Fibroblast of skin of abdomen (primary cell): ENCODE results near the gene VTI1A.

Experiments used
- DNase-seq: peaks from one replicate; pipeline ENCODE4 v3.0.0-alpha.2; 2013

The VTI1A gene

GRCh38 chr10:112687647-112688046 is 240.6 kb downstream of the VTI1A start:
- peak; percentile 39 for DNase-seq

DNA sequence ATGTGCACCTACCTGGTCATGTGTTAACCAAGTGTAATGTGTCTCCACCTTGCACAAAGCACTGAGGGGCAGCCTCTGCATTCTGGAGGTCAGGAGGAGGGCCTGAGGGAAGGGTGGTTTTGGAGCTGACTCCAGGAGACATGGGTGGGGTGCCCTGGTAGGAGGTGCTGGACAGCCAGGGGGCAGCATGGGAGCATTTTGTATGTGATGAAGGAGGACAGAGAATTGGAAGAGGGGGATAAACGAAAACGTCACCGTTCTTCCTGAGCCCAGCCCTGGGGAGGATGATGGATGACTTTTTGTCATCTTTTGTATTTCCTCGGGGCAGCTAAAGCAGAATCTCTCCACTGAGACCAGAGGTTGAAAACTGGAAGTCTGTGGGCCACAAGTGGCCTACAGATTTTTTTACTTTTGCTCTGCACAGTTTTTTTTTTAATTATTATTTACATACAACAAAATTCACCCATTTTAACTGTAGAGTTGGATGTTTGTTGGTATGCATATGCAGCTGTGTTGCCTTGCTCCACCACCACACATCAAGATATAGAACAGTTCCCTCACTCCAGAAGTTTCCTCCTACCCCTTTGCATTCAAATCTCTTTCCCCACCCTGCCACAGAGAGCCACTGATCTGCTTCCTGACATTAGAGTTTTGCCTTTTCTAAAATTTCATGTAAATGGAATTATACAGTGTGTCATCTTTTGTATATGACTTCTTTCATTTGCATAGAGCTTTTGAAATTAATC is 242.5 kb downstream of the VTI1A start:
- no peak for DNase-seq

GRCh38 chr10:112695539-112695938 is 248.5 kb downstream of the VTI1A start:
- no peak for DNase-seq

GRCh38 chr10:112696592-112696991 is 249.6 kb downstream of the VTI1A start:
- DNase-seq, result no peak

- DNase-seq, result no peak
Measured at GRCh38 chr10:112698133-112698817, 251.3 kb downstream of the VTI1A start.

DNA sequence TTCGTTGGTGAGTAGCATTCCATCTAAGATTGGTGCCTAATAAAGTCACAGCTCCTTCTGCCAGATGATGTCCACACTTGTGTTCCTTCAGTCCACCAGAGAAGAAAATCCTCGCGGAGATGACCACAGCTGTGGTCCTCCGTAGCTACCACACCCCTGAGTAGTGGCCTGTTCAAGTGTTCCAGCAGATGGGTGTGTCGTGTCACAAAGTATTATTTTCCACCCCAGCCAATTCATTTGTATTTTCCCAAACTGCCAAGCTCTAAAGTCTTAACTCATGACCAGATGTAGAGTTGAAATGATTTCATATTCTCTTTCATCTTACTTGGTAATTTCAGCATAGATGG is 251.8 kb downstream of the VTI1A start:
- no peak for DNase-seq

DNA sequence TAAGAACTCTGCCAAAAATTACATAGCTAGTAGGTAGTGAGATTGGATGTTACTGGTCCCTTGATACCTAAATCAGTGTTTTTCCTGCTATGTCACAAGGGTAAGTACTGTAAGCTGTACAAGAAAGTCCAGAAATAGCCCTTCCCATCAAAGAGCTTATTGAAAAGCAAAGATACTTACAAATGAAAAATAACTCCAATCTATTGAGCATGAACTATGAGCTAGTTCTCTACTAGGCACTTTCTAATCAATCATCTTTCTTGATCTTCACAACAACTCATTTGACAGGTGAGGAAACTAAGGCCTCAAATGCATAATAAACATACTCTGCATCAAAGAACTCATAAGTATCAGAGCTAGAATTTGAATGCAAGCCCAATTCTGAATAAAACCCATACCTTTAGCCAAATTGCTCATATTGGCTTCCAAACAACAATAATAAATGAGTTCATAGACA is 253.2 kb downstream of the VTI1A start:
- no peak for DNase-seq

- no peak for DNase-seq
Measured at GRCh38 chr10:112701211-112701877, 254.3 kb downstream of the VTI1A start.

GRCh38 chr10:112701878-112702255 is 254.9 kb downstream of the VTI1A start:
- DNase-seq, result no peak

GRCh38 chr10:112706577-112706976 is 259.6 kb downstream of the VTI1A start:
- DNase-seq, result no peak

GRCh38 chr10:112708461-112708860 is 261.4 kb downstream of the VTI1A start:
- no peak for DNase-seq

DNA sequence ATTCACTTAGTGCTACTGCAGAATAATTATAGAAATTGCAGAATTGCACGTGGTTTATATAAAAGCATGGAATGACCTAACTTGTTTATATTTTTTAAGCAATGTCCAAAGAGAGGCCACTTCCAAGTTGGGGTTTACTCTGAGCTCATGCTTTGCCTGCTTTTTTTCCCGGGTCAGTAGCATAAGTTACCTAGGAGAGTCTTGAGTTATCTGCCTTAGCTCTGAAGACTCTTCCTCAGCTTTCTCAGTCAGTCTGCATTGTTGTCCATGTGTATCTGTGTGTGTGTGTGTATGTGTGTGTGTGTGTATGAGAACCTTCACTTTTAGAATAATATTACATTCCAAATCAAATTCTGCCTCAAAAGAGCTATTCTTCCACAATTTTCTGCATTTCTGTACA is 263.5 kb downstream of the VTI1A start:
- DNase-seq, result no peak

- no peak for DNase-seq
Measured at GRCh38 chr10:112711366-112711765, 264.4 kb downstream of the VTI1A start.

DNA sequence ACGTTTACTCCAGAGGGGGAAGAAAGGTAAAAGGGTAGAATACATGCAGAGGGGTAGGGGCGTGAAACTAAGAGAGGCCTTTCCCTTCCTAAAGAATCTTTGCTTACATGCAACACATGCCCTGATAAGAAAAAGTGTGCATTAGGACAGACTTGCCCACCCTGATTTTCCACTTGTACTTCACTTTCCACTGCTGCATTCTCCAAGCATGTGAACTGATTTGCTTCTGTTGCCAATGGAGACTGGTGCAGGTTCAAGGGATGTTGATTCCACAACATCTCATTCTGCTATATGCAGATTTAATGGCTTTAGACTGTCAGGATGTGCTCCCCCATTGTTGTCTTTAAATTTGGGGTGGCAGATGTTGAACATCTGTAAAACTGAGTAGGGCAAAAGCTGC is 265.5 kb downstream of the VTI1A start:
- DNase-seq, result no peak

DNA sequence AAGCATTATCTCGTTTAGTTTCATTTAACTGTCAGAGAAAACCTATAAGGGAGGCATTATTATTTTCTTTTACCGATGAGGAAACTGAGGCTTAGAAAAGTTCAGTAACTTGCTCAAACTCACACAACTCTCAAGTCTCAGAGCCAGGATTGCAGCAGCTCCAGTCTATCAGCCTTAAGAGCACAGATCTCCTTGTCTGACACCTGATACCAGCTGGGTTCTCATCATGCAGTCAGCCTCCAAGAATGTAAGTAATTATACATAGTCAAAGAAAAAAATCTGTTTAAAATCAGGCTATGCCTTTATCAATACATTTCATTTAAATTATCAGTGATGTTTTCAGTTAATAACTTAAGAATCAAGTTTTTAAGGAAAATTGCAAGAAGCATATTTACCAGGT is 266.4 kb downstream of the VTI1A start:
- DNase-seq, result peak; percentile 39

GRCh38 chr10:112715581-112715980 is 268.6 kb downstream of the VTI1A start:
- no peak for DNase-seq

DNA sequence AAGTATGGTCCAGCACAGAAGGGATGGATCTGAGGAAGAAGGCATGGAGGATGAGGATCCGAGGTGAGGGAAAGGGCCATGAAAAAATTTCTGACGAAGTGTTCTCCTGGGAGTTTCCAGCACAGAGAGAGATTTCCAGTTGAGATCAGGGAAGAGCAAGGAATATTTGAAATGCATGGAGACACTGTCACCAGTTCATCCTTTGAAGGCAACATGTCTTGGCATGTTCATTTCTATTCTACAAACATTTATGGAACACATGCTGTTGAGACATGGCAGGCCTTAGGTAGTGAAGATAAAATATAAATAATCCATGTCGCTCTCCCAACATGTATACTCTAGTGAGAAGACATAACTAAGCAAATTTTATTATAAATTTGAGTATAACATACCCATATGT is 269.1 kb downstream of the VTI1A start:
- DNase-seq, result no peak

DNA sequence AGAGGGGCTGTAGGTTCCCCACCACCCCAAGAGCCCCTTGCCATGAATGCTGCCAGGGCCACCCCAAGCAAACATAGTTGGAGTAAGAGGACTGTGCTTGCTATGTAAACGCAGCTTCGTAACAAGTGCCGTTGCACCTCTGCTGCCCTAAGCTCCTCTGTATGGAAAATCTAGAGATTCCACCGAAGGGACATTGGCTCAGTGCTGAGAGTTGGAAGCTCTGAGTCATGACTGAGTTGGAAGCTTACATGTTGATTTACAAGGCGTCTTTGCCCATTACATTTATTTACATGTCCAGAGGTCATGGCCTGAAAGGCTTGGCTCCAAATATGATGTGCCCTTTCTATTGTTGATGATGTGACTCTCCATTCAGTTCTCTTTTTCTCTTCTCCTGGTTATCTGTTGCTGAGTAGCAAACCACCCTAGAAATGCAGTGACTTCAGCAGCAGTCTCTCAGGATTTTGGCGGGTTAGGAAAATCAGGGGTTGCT is 270.0 kb downstream of the VTI1A start:
- peak; percentile 14 for DNase-seq

DNA sequence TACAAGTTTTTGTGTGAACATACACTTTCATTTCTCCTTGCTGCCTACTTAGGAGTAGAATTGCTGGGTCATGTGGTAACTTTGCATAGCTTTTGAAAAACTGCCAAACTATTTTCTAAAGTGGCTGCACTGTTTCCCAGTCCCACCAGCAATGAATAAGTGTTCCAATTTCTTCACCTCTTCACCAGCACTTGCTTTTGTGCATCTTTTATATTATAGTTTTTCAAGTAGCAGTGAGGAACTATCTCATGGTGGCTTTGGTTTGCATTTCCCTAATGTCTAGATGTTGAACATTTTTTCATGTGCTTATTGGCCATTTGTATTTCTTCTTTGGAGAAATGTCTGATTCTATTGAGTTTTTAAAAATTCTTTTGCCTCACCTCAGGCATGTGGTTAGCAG is 273.2 kb downstream of the VTI1A start:
- no peak for DNase-seq

DNA sequence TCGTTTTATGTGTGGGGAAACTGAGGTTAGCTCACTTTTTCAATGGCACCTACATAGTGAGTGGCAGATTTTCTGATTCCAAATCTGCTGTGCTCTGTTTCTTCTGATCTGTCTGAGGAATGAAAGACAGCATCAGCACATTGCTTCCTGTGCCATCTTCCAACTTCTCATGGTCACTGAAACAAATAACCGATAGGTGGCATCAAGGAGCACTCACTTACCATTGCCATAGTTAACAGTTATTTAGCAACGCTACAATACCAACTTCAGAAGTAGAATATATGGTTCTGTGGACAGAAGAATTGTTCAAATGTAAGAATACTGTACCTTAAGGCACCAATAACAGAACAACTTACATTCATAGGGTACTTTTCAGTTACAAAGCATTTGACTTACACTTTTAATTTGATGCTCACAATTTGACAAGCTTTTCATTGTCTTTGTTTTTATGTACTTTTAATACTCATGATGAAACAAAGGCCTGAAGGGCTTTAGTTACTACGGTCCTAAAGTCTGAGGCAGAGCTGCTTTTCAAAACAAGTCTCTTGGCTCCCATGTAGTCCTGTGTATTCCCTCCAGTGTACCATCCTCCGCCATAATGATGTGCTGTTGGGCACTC is 274.2 kb downstream of the VTI1A start:
- peak; percentile 44 for DNase-seq

DNA sequence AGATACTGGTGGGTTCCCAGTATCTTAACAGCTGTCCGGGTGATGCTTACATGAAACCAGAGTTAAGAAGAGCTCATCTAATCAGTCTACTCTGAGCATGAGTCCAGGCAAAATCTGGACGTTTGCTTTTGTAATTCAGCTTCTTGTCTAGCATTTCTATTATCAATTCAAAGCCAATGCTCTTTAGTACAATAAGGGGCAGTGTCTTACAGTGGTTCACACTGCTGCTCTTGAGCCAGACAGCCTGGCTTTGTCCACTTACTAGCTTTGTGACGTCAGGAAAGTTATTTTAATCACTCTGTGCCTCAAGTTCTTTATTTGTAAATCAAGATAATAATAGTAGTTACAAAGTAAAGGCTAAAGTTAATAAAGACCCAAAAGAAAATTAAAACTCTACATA is 275.7 kb downstream of the VTI1A start:
- no peak for DNase-seq

DNA sequence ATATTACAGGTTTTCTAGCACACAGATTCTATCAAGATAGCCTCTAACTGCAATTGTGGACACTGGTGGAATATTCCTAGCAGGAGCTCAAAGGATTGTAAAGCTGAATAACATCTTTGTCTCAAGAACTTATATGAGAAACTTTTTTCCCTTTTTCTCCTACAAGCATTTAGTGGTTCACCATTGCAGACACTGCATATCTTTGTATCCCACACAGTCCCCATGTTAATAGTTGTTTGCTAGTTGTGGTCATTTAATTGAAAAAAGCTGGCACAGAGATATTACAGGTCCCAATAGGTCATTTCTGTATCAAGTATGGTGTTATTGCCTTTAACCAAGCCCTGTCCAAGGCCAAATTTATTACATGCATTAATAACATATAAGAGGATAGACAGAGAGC is 276.9 kb downstream of the VTI1A start:
- no peak for DNase-seq

DNA sequence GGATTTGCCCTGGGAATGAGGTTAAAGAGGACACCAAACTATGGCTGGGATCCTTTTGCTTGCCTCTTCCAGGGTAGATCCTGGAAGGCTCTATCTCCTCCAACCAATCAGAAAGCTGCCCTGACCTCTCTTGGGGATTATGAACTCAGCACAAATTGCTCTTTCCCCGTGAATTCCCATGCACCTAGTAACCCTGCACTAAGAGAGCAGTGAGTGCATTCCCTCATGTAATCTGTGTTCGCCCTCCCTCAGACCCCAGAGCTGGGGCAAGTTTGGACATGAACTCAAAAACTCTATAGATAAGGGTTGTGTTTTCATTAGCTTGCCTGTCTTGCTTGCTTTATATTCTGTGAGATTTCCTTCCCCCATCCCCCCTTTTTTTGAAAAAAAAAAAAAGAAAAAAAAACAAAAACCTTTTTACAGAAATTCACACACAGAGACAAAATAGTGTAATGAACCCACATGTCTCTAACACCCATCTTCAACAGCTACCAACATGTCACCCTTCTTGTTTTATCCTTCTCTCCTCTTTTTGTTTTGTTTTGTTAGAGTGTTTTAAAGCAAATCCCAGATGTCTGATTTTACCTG is 277.5 kb downstream of the VTI1A start:
- no peak for DNase-seq
